Measurements from ENCODE around the gene PRUNE2. TPM values are rescaled to one million over a fixed set of nuclear protein-coding genes. Genes with fewer than 3 reads are reported as not detected.

Gene PRUNE2
- total RNA-seq, 4 donors from 2014 or later, result 4.1 to 13.1 (median 5.4) TPM

DNA sequence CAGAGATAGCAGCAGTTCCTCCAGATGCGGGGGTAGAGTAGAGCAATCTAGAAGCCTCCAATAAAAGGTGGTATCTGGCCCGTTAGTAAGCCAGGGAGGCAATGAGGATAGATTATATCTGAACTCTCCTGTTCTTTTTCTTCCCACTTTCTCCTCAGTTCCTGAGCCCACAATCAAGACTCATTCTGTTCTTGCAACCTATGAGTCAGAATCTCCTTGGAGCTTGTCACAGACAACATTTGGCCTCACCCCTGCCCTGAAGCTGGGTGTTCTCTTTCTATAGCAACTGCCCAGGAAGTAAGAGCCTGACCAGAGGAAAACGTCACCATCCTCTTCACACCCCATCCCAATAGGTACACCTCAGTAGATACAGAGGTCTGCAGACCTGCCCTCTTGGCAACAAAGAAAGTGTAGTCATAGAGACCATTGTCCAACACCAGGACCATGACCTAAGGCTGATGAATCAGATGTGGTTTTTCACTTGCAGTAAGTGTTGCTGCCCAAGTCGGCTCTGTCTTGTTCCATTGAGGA lies 218.0 kb downstream of the PRUNE2 start:
- TF ChIP-seq, protein P1, sequence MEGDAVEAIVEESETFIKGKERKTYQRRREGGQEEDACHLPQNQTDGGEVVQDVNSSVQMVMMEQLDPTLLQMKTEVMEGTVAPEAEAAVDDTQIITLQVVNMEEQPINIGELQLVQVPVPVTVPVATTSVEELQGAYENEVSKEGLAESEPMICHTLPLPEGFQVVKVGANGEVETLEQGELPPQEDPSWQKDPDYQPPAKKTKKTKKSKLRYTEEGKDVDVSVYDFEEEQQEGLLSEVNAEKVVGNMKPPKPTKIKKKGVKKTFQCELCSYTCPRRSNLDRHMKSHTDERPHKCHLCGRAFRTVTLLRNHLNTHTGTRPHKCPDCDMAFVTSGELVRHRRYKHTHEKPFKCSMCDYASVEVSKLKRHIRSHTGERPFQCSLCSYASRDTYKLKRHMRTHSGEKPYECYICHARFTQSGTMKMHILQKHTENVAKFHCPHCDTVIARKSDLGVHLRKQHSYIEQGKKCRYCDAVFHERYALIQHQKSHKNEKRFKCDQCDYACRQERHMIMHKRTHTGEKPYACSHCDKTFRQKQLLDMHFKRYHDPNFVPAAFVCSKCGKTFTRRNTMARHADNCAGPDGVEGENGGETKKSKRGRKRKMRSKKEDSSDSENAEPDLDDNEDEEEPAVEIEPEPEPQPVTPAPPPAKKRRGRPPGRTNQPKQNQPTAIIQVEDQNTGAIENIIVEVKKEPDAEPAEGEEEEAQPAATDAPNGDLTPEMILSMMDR (IDR thresholded peaks at IDR 0.05), result no peak
- no peak for TF ChIP-seq POLR2A (IDR thresholded peaks at IDR 0.05)
- DNase-seq (ENCODE audit: low spot score in 2 of 2), result no peak
- no peak overlapping the region for H3K4me3 ChIP-seq (ENCODE audit: low read depth, poor library complexity, severe bottlenecking)
- intact Hi-C loops (cut with DNase I; ENCODE audit: low total_unique reads), result no loop called here
- WGBS, 2 donors, result 49 to 54% methylated on average over 4 of the region's 4 CpGs

DNA sequence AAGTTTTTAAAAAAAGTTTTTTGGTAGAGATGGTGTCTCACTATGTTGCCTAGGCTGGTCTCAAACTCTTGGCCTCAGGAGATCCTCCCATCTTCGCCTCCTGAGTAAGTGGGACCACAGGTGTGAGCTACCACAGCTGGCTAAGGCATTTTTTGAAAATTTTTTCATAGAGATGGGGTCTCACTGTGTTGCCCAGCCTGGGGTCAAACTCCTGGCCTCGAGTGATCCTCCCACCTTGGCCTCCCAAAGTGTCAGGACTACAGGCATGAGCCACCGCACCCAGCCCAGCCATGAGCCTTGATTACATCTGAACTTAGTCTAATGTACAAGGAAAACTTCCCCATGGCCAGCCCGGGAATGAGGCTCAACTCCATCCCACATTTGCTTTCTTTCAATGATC lies 219.2 kb downstream of the PRUNE2 start:
- WGBS, 2 donors, result 70 to 75% methylated on average over 4 of the region's 4 CpGs

DNA sequence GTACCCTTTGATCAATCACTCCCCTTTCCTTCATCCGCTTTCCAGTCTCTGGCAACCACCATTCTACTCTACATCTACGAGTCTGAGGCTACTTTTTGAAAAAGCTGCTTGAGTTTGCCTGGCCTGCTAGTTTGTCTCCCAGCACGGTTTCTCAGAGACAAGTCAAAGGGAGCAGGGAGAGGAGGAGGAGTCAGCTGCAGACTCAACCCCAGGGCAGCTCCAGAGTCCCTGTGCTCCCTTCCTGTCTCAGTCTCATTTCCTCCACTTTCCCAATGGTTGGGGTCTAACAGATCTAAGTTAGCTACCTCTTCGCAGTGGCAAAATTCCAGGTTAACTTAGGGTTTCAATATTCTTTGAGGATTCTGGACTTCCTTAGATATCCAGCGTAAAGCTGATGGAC lies 221.7 kb downstream of the PRUNE2 start:
- intact Hi-C loops (cut with DNase I; ENCODE audit: low total_unique reads), result no loop called here
- H3K4me3 ChIP-seq (ENCODE audit: low read depth, poor library complexity, severe bottlenecking), result no peak overlapping the region
- no peak for DNase-seq (ENCODE audit: low spot score in 2 of 2)
- TF ChIP-seq POLR2A (IDR thresholded peaks at IDR 0.05), result no peak
- TF ChIP-seq, protein P1 (IDR thresholded peaks at IDR 0.05), result no peak
- 70 to 76% methylated on average over 5 of the region's 5 CpGs for WGBS, 2 donors

More for the DNA sequence above, 219.2 kb downstream of the PRUNE2 start:
- no peak for DNase-seq (ENCODE audit: low spot score in 2 of 2)
- TF ChIP-seq, protein P1 (IDR thresholded peaks at IDR 0.05), result no peak
- TF ChIP-seq POLR2A (IDR thresholded peaks at IDR 0.05), result no peak
- intact Hi-C loops (cut with DNase I; ENCODE audit: low total_unique reads), result no loop called here
- H3K4me3 ChIP-seq (ENCODE audit: low read depth, poor library complexity, severe bottlenecking), result no peak overlapping the region

DNA sequence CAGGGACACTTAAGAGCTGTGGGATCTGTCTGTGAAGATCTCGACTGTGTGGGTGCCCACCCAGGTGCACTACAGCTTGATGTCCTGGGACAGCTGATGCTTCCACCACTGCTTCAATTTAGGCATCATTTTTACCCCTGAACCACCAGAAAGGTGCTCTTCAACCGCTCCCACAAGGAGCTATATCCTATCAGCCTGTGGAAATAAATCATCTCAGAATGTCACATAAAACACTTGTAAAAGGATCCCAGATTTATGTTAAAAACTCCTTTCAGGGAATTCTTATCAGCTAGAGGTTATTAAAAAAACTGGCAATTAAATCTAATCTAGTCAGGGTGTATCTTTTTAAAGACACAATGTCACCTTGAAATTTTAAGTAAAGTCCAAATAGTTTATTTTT lies 224.4 kb downstream of the PRUNE2 start:
- WGBS, 2 donors, result 30 to 38% methylated on average over 2 of the region's 2 CpGs
- intact Hi-C loops (cut with DNase I; ENCODE audit: low total_unique reads), result no loop called here
- no peak overlapping the region for H3K4me3 ChIP-seq (ENCODE audit: low read depth, poor library complexity, severe bottlenecking)
- no peak for DNase-seq (ENCODE audit: low spot score in 2 of 2)
- no peak for TF ChIP-seq POLR2A (IDR thresholded peaks at IDR 0.05)
- TF ChIP-seq, protein P1 (IDR thresholded peaks at IDR 0.05), result no peak

DNA sequence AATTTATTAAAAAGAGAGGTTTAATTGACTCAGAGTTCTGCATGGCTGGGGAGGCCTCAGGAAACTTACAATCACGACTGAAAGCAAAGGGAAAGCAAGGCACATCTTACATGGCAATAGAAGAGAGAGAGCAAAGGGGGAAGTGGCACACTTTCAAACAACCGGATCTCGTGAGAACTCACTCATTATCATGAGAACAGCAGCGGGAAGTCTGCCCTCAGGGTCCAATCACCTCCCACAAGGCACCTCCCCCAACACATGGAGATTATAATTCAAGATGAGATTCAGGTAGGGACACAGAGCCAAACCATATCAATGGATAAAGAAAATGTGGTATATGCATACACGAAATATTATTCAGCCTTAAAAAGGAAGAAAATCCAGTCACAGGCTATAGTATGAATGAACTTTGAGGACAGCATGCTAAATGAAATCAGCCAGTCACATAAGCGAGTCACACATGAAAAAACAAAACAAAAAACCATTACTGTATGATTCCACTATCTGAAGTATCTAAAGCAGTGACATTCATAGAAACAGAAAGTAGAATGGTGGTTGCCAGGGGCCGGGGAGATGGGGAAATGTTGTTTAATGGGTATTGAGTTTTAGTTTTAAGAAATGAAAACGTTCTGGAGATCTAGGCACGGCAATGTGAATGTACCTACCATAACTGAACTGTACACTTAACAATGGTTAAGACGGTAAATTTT lies 225.0 kb downstream of the PRUNE2 start:
- intact Hi-C loops (cut with DNase I; ENCODE audit: low total_unique reads), result no loop called here
- 83 to 86% methylated on average over 10 of the region's 10 CpGs for WGBS, 2 donors
- TF ChIP-seq POLR2A (IDR thresholded peaks at IDR 0.05), result no peak
- TF ChIP-seq, protein P1 (IDR thresholded peaks at IDR 0.05), result no peak
- DNase-seq (ENCODE audit: low spot score in 2 of 2), result no peak
- H3K4me3 ChIP-seq (ENCODE audit: low read depth, poor library complexity, severe bottlenecking), result no peak overlapping the region

Data from lower leg skin (tissue), 4 donors.